H9 (cell line): ENCODE measurements around the gene SFMBT2. TPM values are rescaled to one million over a fixed set of nuclear protein-coding genes. Genes with fewer than 3 reads are reported as not detected.

ENCODE experiments used
- DNase-seq: peaks from one replicate; pipeline ENCODE4 v3.0.0-alpha.2; 2017
- H2AFZ ChIP-seq: one replicate; pipeline ENCODE4 v1.6.1; 2013; ENCODE audit warnings: mild to moderate bottlenecking, low read length, control low read depth, moderate library complexity
- H2AK5ac ChIP-seq: 2 replicates; pipeline ENCODE4 v1.6.1; 2013; ENCODE audit warnings: low read length, control low read depth, mixed read lengths; ENCODE audit not compliant: insufficient read length
- H2BK120ac ChIP-seq: one replicate; pipeline ENCODE4 v1.6.1; 2013; ENCODE audit warnings: low read depth, mild to moderate bottlenecking, low read length, control low read depth, inconsistent platforms; ENCODE audit not compliant: poor library complexity, severe bottlenecking
- H2BK12ac ChIP-seq: 2 replicates; pipeline ENCODE4 v1.6.1; 2013; ENCODE audit warnings: low read length, control low read depth, mixed read lengths, low read depth; ENCODE audit not compliant: insufficient read length
- H2BK15ac ChIP-seq: 2 replicates; pipeline ENCODE4 v1.6.1; 2013; ENCODE audit warnings: low read depth, low read length, control low read depth
- H2BK20ac ChIP-seq: one replicate; pipeline ENCODE4 v1.6.1; 2013; ENCODE audit warnings: low read depth, mild to moderate bottlenecking, low read length, control low read depth, inconsistent platforms; ENCODE audit not compliant: poor library complexity, severe bottlenecking
- H2BK5ac ChIP-seq: 2 replicates; pipeline ENCODE4 v1.6.1; 2013; ENCODE audit warnings: low read length, control low read depth, mixed read lengths; ENCODE audit not compliant: insufficient read length
- H3K14ac ChIP-seq: 2 replicates; pipeline ENCODE4 v1.6.1; 2013; ENCODE audit warnings: low read length, control low read depth; ENCODE audit not compliant: insufficient read depth
- H3K18ac ChIP-seq: 2 replicates; pipeline ENCODE4 v1.6.1; 2013; ENCODE audit warnings: low read depth, mild to moderate bottlenecking, mixed read lengths, low read length, control low read depth; ENCODE audit not compliant: insufficient read length
- H3K23ac ChIP-seq: 2 replicates; pipeline ENCODE4 v1.6.1; 2013; ENCODE audit warnings: low read length, control low read depth, mixed read lengths, low read depth; ENCODE audit not compliant: insufficient read length
- H3K23me2 ChIP-seq: 2 replicates; pipeline ENCODE4 v1.6.1; 2013; ENCODE audit warnings: low read depth, mild to moderate bottlenecking, mixed read lengths, low read length, control low read depth; ENCODE audit not compliant: insufficient read length, poor library complexity, severe bottlenecking
- H3K27ac ChIP-seq: 2 replicates; pipeline ENCODE4 v1.5.1; 2013; ENCODE audit warnings: low read length, control low read depth, mixed read lengths, low read depth; ENCODE audit not compliant: insufficient read length
- H3K27me3 ChIP-seq: 2 replicates; pipeline ENCODE4 v1.6.1; 2013; ENCODE audit warnings: low read length, control low read depth, inconsistent platforms; ENCODE audit not compliant: insufficient read depth
- H3K4ac ChIP-seq: 2 replicates; pipeline ENCODE4 v1.6.1; 2013; ENCODE audit warnings: low read depth, mild to moderate bottlenecking, control low read depth, inconsistent platforms, low read length, moderate library complexity
- H3K4me1 ChIP-seq: 2 replicates; pipeline ENCODE4 v1.6.1; 2013; ENCODE audit warnings: low read length, control low read depth, inconsistent platforms; ENCODE audit not compliant: insufficient read depth
- H3K4me2 ChIP-seq: 2 replicates; pipeline ENCODE4 v1.6.1; 2013; ENCODE audit warnings: low read length, control low read depth, mixed read lengths; ENCODE audit not compliant: insufficient read length, insufficient read depth
- H3K56ac ChIP-seq: 2 replicates; pipeline ENCODE4 v1.6.1; 2013; ENCODE audit warnings: low read depth, mild to moderate bottlenecking, mixed read lengths, low read length, control low read depth; ENCODE audit not compliant: insufficient read length
- H3K79me1 ChIP-seq: 2 replicates; pipeline ENCODE4 v1.6.1; 2013; ENCODE audit warnings: low read depth, mild to moderate bottlenecking, moderate library complexity, low read length, control low read depth, inconsistent platforms; ENCODE audit not compliant: insufficient read depth, poor library complexity, severe bottlenecking
- H3K79me2 ChIP-seq: 2 replicates; pipeline ENCODE4 v1.6.1; 2013; ENCODE audit warnings: low read length, control low read depth, inconsistent platforms; ENCODE audit not compliant: insufficient read depth
- H3K9ac ChIP-seq: 2 replicates; pipeline ENCODE4 v1.6.1; 2013; ENCODE audit warnings: low read length, control low read depth, mixed read lengths; ENCODE audit not compliant: insufficient read length; ENCODE audit errors: extremely low read depth
- H3K9me3 ChIP-seq: one replicate; pipeline ENCODE4 v1.6.1; 2013; ENCODE audit warnings: low read depth, low read length, inconsistent platforms; ENCODE audit not compliant: control insufficient read depth
- H3T11ph ChIP-seq: one replicate; pipeline ENCODE4 v1.6.1; 2013; ENCODE audit warnings: mild to moderate bottlenecking, low read length, control low read depth, inconsistent platforms
- H4K20me1 ChIP-seq: one replicate; pipeline ENCODE4 v1.6.1; 2013; ENCODE audit not compliant: control insufficient read depth, insufficient read length, insufficient read depth
- H4K5ac ChIP-seq: 2 replicates; pipeline ENCODE4 v1.6.1; 2013; ENCODE audit warnings: low read depth, mild to moderate bottlenecking, mixed read lengths, low read length, control low read depth; ENCODE audit not compliant: insufficient read length
- H4K8ac ChIP-seq: replicated peaks from 2 replicates; pipeline ENCODE4 v1.6.1; 2013; ENCODE audit warnings: low read length, control low read depth, mixed read lengths, low read depth; ENCODE audit not compliant: insufficient read length
- H4K91ac ChIP-seq: 2 replicates; pipeline ENCODE4 v1.6.1; 2013; ENCODE audit warnings: low read depth, mild to moderate bottlenecking, moderate library complexity, mixed read lengths, low read length, control low read depth; ENCODE audit not compliant: insufficient read length
- H3K27ac Mint-ChIP-seq, 3 experiments: 2 replicates in 2 of 3; 3 replicates in 1 of 3; pipeline ENCODE4 v1.8.0; 2020 to 2021; ENCODE audit warnings: mixed read lengths in 3 of 3, mild to moderate bottlenecking in 1 of 3, moderate library complexity in 1 of 3
- H3K27me3 Mint-ChIP-seq: 2 replicates; pipeline ENCODE4 v1.8.0; 2021; ENCODE audit warnings: low read depth, mild to moderate bottlenecking, moderate library complexity, mixed read lengths
- H3K36me3 Mint-ChIP-seq, 3 experiments: 2 replicates in 2 of 3; 3 replicates in 1 of 3; pipeline ENCODE4 v1.8.0; 2020 to 2021; ENCODE audit warnings: low read depth in 3 of 3, mixed read lengths in 3 of 3; ENCODE audit not compliant: insufficient read depth in 1 of 3
- H3K4me1 Mint-ChIP-seq, 2 experiments: 2 replicates each; pipeline ENCODE4 v1.8.0; 2020; ENCODE audit warnings: mixed read lengths in 2 of 2
- H3K4me3 Mint-ChIP-seq, 2 experiments: 2 replicates in 1 of 2; 3 replicates in 1 of 2; pipeline ENCODE4 v1.8.0; 2020 to 2021; ENCODE audit warnings: mild to moderate bottlenecking in 2 of 2, mixed read lengths in 2 of 2, moderate library complexity in 1 of 2
- H3K9me3 Mint-ChIP-seq, 2 experiments: 2 replicates in 1 of 2; 3 replicates in 1 of 2; pipeline ENCODE4 v1.8.0; 2020; ENCODE audit warnings: mild to moderate bottlenecking in 2 of 2, mixed read lengths in 2 of 2, moderate library complexity in 1 of 2
- WGBS: extraction: QIAGEN DNeasy Blood & Tissue Kit; methylation state at CpG from one replicate; pipeline ENCODE4 v1.1.7; 2013; ENCODE audit warnings: missing lambda C conversion rate, low lambda C conversion rate, mixed read lengths; ENCODE audit not compliant: insufficient read length; ENCODE audit errors: extremely low coverage; 5-methylcytosine and 5-hydroxymethylcytosine counted together
- total RNA-seq: library from RNA; stranded (reverse); gene quantifications from 2 replicates; pipeline ENCODE4 v1.2.1, GENCODE V29; 2021
- TF ChIP-seq, protein P1 (sequence below): fragments of 200-600 bp; sonication (generic); conservative IDR thresholded peaks from 3 replicates; pipeline ENCODE4 v1.8.0; 2021; ENCODE audit warnings: antibody characterized with exemption, mild to moderate bottlenecking

The SFMBT2 gene
- total RNA-seq, 1 experiment from 2014 or later: 5.3 TPM

DNA sequence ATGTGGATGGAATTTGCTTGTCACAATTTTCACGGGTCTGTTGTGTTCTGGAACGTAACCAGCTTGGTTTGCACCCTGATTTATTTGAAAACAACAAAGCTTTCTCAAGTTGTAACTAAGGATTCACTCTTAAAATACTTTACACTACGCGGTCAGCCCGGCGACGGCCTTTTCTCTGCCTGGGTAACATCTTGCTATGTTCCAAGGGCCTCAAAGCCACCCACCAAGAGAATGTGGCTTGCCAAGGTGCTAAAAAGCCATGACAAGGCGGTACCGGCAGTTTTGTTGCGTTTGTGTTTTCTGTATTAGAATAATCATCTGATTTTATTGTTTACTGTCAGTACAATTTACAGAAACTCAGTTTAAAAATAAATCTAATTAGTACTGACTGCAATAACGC lies 220.9 kb downstream of the SFMBT2 start:
- H3K79me2 ChIP-seq: no peaks in the 10 kb centered on the region
- H4K8ac ChIP-seq: no peak overlapping the region
- H4K5ac ChIP-seq: no peak overlapping the region
- H3K79me1 ChIP-seq: no peaks in the 10 kb centered on the region
- no peaks in the 10 kb centered on the region for H4K20me1 ChIP-seq
- H3K27me3 Mint-ChIP-seq: no peaks in the 10 kb centered on the region
- no peaks in the 10 kb centered on the region for H3K27me3 ChIP-seq
- H3K9me3 ChIP-seq: no peaks in the 10 kb centered on the region
- no peak overlapping the region for H3K23ac ChIP-seq
- WGBS: no CpG with 5 or more reads among the region's 11 CpGs
- no peak overlapping the region for H3K9ac ChIP-seq
- H3T11ph ChIP-seq: no peak overlapping the region
- H3K4ac ChIP-seq: no peak overlapping the region
- peaks cover 7 to 16% of the 10 kb centered on the region in 2 experiments for H3K4me1 Mint-ChIP-seq
- H2BK15ac ChIP-seq: no peak overlapping the region
- no peak overlapping the region for H3K27ac ChIP-seq
- no peaks in the 10 kb centered on the region for H3K23me2 ChIP-seq
- no peak overlapping the region for H3K4me3 Mint-ChIP-seq
- H3K18ac ChIP-seq: no peak overlapping the region
- no peak for DNase-seq
- H3K14ac ChIP-seq: no peak overlapping the region
- no peak overlapping the region for H3K27ac Mint-ChIP-seq
- TF ChIP-seq, protein P1, sequence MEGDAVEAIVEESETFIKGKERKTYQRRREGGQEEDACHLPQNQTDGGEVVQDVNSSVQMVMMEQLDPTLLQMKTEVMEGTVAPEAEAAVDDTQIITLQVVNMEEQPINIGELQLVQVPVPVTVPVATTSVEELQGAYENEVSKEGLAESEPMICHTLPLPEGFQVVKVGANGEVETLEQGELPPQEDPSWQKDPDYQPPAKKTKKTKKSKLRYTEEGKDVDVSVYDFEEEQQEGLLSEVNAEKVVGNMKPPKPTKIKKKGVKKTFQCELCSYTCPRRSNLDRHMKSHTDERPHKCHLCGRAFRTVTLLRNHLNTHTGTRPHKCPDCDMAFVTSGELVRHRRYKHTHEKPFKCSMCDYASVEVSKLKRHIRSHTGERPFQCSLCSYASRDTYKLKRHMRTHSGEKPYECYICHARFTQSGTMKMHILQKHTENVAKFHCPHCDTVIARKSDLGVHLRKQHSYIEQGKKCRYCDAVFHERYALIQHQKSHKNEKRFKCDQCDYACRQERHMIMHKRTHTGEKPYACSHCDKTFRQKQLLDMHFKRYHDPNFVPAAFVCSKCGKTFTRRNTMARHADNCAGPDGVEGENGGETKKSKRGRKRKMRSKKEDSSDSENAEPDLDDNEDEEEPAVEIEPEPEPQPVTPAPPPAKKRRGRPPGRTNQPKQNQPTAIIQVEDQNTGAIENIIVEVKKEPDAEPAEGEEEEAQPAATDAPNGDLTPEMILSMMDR: no peak
- no peak overlapping the region for H3K56ac ChIP-seq
- H3K36me3 Mint-ChIP-seq: peaks cover 0 to 8% (median 5%) of the 10 kb centered on the region in 3 experiments; a peak in 5 of 7 replicates
- H2AK5ac ChIP-seq: no peak overlapping the region
- no peaks in the 10 kb centered on the region for H3K4me1 ChIP-seq
- no peak overlapping the region for H3K4me2 ChIP-seq
- H2AFZ ChIP-seq: no peak overlapping the region
- H3K9me3 Mint-ChIP-seq: peaks cover 3 to 4% of the 10 kb centered on the region in 2 experiments; a peak in 2 of 5 replicates
- no peak overlapping the region for H2BK120ac ChIP-seq
- no peak overlapping the region for H2BK5ac ChIP-seq
- no peak overlapping the region for H2BK12ac ChIP-seq
- H4K91ac ChIP-seq: no peak overlapping the region
- no peak overlapping the region for H2BK20ac ChIP-seq
